SW480 (cell line): ENCODE results near the gene HYI.

Source experiments
- DNase-seq: peaks from one replicate; pipeline ENCODE4 v3.0.0-alpha.2; 2016; ENCODE audit warnings: low spot score

The HYI gene

DNA sequence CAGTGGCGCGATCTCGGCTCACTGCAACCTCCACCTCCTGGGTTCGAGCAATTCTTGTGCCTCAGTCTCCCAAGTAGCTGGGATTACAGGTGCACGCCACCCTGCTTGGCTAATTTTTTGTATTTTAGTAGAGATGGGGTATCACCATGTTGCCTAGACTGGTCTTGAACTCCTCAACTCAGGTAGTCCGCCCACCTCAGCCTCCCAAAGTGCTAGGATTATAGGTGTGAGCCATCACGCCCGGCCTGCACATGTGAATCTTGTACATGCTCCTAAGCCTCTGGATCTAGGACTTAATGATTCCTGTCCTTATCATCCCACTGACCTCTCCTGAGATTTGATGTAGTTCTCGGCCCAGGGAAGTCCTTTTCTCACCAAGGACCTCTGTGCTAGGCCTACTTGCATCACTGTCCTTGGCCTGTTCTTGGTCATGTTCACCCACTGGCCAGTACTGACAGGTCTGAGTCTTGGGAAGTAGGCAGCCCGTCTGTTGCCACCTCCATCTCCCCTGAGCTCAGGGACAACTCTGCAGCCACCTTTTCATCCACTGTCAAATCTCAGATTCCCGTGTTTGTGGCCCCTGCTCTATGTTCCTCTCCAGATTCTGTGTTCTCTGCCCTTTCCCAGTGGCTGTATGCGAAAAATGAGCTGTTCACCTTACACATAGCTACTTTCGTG lies 9.4 kb downstream of the HYI start:
- no peak for DNase-seq

DNA sequence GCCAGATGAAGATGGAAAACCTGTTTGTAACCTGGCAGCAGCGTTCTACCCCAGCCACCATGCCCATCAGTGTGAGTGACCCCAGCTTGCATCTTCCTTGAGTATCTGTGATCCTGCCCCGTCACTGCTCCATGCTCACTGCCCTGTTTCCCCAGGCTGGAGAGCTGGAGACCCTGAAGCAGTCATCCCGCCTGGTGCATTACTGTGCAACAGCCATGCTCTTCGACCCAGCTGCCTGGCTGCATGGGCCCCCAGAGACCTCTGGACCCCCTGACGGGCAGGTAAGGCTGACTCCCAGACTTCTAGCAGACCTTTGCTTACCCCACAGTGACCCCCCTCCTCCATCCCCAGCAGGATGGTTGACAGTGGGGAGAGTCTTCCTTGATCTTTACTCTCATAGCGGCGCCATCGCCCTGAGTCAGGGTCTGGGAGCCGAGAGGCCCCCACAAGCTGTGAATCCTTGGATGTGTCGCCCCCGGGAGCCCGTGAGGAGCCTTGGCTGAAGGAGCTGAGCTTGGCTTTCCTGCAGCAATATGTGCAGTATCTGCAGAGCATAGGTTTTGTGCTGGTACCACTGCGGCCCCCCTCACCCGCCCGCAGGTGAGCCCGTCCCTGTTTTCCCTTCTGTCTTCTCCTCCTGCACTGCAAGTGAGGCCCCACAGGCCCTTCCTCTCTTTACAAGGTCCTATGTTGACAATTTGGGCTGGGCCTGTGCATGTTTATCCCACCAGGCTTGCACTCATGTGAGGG lies 10.4 kb downstream of the HYI start:
- DNase-seq = no peak

DNA sequence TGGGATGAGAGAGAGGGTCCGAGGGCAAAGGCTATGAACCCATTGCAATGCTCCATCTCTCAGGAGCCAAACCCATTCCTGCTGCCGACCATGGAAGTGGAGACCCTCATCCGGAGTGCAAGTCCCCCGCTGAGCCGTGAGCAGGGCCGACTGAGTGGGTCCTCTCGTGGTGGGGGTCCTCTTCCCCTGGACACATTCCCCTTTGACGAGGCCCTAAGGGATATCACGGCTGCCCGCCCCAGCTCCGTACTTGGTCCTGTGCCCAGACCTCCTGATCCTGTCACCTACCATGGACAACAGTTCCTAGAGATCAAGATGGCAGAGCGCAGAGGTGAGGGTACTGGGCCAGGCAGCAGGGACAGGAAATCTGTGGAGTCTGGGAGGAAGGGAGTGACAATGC lies 11.0 kb downstream of the HYI start:
- DNase-seq = no peak

DNA sequence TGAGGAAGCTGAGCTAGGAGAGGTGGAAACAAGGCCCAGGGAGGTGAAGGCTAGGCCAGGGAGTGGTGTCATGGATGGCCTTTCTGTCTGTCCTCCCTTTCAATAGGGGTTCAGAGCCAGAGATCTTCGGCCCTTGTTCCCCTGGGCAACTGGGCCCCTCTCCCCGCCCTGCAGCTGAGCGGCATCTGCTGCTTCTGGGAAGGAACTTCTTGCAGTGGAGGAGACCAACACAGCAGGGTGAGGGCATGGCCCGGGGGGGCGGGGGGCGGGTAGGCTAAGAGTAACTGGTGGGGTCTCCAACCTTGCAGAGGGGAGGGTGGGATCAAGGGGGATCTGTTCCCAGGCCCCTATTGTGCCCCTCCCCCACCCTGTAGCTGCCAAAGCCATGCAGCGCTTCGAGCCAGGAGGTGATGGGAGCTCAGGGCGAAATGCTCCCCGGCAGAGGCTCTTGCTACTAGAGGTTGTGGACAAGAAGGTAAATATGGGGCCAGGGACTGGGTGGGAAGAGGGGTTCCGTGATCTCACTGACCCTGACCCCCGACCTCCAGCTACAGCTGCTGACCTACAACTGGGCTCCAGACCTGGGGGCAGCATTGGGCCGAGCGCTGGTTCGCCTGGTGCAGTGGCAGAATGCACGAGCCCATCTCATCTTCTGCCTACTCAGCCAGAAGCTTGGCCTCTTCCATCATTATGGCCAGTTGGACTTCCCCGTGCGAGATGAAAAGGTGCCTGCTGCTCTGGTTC lies 11.7 kb downstream of the HYI start:
- DNase-seq = no peak

DNA sequence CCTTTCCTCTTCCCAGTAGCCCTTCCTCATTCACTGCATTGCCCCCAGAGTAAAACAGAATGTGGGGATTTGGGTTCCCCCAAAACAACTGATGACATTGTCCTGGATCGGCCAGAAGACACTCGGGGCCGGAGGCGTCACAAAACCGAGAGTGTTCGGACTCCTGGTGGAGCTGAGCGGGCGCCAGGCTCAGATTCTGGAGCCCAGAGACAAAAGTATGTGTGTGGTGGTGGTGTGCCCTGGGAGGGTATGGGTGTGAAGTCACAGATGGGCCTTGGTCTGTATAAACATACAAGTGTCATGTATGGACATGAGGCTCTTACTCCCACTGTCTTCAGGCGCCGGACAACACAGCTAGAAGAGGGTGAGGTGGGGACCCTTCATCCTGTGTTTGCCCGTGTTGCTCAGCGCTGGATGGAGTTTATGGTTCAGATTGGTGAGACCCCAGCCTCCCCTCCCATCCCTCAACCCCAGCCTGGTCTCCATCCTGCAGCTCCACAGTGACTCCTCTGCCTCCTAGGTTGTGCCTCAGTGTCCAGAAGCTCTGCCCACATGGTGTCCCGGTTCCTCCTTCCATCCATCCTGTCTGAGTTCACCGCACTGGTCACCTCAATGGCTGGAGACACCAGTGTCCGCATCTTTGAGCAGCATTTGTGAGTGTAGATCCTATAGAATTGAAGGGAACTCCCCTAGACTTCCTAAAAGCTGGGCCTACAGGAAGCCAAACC lies 12.4 kb downstream of the HYI start:
- no peak for DNase-seq

DNA sequence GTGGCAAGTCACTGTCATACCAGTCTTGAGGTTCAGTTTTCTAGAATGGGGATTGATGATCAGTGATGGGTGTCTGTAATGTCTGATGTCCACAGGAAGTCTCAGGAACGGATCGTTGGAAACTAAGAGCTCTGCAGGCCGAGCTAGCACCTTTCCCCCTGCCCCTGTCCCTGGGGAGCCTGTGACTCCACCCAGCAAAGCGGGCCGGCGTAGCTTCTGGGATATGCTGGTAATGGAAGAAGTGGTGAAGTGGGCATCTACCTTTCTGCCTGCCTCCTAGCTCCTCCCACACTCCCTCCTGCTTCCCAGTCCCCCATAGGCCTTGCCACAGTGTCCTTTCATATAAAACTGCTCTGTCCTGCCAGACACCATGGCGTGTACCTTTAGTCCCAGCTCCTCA lies 13.4 kb downstream of the HYI start:
- DNase-seq = no peak

DNA sequence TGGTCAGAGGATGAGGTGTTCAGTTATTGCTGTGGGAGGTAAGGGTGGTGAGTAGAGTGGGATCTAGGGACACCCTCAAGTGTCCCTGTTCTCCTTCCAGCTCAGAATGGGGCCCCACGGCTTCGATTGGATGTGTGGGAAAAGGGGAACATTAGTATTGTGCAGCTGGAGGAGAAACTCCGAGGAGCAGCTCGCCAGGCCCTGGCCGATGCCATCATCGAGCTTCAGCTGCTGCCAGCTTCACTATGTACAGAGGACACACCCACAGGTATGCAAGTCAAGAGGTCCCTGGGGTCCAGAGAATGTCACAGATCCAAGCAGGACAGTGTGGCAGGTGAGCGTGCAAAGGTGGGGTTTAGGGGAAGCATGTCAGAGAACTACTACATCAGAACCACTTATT lies 13.9 kb downstream of the HYI start:
- DNase-seq = no peak

DNA sequence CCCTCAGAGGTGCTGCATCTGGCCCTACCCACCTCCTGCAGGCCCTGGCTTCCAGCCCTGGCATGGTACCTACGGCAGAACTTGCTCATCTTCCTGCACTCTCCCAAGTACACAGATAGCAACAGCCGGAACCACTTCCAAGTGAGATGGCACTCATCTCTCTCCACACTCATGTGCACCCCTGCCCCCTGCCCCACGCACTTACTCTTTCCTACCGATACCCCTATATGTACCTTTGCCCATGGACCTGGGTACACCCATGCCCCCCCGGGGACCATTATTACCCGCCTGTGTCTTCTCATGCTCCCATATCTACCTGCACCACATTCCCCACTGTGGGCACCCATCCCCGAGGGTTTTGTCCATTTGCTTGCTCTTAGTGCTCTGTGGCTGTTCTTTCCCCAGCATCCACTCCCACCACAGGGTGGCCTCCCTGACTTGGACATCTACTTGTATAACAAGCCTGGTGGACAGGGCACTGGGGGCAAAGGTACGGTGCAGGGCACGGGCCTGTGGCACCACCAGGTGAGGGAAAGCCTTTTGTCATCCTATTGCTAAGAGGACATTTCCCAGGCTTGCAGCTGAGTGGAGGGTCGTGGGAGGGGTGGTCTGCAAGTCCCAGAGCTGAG lies 14.7 kb downstream of the HYI start:
- no peak for DNase-seq

DNA sequence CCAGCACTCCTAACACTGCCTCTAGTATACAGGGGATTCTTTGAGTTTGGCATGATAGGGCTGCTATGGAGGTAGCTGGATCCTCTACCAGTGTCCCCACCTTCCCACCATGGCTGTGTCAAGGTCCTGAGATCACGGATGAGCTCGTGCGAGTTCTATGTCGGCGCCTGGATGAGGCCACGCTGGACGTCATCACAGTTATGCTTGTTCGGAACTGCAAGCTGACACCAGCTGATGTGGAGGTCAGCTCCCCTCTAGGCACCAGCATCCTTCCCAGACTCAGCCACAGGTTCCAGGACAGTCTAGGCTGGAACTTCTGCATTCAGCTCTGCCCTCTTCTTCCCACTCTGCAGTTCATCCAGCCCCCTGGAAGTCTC lies 15.2 kb downstream of the HYI start:
- DNase-seq = no peak

DNA sequence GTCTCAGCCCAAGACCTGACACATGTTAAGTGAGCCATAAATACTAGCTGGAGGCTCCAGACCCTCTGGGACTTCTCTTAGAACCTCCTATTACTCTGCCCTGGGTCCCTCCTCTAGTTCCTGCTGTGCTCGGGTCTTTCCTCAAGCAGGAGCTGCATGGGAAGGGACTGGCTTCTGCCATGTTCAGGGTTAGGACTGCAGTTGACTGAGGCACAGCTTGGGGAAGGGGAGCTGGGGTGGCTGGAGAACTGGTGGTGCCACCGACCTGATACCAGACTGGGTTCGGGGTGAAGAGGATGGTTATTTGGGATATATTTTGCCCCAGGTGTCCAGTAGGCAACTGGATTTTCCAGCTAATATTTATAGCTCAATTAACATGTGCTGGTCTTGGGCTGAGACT lies 15.7 kb downstream of the HYI start:
- DNase-seq = no peak

DNA sequence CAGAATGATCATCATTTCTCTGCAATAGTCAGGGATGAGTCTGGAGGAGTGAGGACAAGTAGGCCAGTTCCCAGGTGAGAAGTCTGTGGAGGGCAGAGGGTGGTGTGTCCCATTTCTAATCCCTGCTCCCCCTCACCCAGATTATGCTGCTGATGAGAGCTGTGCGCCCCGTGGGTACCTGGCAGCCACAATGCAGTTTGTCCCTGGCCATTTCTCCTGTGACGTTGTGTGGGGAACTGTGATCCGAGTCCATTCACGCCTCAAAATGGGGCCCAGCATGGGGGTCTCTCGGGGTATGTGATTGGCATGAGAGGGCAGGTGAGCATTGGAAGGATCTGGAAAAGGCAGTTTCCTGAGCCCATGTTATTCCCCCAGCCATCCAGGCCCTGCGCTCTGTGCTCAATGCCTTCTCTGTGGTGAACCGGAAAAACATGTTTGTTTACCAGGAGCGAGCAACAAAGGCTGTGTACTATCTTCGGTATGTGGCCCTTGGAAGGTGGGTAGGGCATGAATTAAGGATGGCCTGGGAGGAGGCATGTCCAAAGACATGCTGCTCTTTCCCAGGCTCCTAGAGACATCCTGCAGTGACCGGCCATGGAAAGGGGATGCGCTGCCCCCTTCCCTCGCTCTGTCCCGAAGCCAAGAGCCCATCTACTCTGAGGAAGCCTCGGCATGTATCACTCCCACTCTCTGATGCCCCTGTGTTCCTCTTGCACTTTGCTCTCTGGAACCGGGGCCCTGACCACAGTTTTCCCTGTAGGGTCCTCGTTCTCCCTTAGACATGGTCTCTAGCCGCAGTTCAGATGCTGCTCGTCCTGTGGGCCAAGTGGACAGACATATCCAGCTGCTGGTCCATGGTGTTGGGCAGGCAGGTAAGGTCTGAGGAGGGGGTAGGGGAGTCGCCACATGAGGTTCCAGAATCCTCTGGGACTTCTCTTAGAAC lies 16.4 kb downstream of the HYI start:
- no peak for DNase-seq

DNA sequence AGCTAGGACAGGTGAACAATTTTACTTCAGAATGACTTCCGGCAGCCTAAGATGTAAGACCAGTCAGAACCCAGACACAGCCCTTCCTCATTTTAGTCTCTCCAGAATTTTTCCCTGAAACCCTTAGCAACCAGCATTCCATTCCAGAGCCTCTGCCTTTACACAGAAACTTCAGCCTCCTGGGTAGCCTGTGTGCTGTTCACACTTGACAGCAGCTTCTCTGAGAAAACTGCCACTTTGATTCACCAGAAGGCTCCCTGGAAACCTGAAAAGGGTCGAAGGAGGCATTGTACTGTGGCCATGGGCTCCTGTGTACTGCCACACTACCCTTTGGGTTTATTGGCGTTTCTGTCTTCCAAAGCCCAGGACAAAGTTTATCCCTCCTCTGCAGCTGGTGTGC lies 17.4 kb downstream of the HYI start:
- no peak for DNase-seq

DNA sequence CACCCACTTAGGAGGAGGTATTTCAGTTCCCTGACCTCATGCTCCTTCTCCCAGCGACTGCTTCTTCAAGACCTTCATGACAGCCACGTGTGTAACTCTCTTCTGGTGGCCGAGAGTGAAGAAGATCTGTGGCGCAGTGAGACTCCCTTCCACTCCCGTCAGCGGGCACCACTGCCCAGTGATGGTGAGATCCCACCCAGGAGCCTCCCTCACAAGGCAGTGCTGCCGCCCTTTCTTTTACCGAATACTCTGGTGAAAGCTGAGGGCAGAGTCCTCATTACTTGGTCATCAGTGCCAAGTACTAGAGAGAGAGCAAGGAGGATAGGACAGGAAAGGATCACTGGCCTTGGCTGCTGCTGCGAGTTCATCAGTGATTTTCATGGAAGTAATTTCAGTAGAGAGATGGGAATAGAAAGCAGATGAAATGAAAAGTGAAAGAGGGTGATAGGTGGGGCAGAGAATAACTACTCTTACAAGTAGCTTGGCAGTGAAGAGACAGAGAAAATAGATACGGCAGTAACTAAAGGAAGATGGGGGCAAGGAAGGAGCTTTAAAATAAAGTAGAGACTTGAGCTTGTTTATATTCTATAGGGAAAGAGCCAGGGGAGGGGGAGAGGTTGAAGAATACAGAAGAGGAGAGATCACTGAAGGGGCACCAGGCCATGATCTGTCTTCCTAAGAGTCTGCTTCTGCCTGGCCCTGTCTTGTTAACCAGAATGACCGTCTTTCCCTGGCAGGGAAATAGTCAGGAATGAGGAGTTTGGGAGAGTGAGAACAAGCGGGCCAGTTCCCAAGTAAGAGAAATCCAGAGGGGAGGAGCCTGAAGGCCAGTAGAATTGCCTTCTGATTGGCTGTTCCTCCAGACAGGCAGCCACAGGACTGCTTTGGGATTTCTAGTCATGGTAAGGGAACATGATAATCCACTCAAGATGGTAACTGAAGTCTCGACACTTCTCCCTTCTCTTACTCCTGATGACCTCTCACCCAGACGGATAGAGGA lies 18.3 kb downstream of the HYI start:
- DNase-seq = no peak

DNA sequence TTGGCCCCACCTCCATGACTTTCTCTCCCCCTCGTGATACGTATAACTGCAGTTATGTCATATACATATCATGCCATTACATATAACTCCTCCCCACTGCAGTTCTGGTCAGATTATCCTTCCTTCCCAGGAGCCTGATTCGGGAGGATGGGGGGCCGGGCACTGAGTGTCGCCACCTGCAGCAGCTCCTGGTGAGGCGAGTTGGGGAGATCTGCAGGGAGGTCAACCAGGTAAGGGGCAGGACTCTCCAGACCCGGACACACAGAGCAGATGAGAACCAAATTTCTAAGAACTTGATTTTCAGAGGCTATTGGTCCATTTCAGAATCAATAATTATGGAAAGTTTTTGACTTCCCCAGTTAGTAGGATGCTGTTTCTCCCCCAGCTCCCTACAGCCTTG lies 19.5 kb downstream of the HYI start:
- DNase-seq = no peak

DNA sequence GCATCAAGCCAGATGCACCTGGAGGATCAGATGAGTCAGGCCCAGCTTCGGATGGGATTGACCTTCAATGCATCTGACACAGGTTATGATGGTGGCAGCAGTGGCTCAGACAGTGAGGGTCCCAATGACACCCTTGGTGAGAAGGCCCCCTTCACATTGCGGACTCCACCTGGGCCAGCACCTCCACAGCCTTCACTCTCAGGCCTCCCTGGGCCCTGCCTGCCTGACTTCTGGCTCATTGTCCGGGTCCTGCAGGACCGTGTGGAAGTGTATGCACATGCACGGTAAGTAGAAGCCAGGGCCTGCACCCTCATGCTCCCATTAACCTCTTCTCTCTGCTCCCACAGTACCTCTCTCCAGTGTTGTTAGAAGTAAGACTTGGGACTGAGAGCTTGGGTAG lies 20.8 kb downstream of the HYI start:
- no peak for DNase-seq

DNA sequence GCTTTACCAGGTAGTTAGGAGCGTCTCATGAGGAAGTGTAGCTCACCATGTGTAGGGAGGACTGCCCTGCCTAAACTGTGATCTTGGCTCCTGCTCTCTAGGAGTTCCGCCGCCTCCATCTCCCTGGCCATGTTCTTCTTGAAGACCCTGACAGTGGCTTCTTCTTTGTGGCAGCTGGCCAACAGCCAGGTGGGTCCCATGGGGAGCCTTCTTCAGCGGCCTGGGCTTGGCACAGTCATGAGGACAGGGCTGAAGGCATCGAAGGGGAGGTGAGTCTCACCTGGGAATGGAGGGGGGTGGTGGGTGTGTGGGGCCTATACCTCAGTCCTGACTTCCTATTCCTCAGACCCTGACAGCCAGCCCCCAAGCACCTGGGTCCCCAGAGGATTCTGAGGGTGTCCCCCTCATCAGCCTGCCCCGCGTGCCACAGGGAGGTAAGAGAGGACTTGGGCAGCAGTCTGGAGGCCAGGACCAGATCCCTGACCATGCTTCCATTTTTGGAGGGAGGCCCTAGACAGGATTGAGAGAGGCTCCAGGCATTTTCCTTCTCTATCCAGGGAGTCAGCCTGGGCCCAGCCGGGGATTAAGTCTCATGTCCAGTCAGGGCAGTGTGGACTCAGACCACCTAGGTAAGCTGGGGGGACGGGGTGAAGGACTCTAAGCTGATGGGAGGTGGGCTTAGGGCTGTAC lies 21.4 kb downstream of the HYI start:
- no peak for DNase-seq

DNA sequence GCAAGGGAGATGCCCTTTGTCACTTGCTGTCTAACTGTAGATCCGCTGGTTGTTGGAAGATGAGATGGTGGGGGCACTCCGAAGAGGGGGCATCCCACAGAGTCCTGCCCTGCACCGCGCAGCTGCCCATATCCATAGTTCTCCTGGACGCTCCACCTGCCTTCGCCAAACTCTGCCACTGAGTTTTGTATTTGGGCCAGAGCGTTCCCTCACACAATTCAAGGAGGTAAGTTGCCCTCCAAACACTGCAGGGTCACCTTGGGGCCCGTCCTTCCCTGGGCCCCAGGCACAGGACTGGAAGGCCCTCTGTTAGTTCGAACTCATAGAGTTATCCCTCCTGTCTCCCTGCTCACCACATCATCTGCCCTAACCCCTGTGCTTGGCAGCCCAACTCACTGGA lies 22.1 kb downstream of the HYI start:
- no peak for DNase-seq

DNA sequence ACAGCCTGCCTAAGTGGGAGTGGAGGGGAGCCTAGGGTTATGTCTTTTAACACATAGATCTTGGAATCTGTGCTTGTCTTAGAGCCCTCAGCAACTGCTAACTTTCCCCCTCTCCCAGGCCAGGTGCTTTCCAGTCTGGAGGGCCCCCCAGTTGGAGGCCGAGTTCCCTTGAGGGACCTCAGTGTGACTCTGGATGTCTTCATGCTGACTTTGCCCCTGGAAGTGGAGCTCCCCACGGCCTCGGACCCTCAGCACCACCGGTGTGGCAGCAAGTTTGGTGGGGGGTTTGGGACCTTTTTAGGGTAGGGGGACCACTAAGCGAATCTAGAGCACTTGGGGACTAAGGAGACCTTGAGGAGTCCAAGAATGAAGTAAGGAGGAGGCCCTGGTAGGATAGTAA lies 22.9 kb downstream of the HYI start:
- DNase-seq = no peak

DNA sequence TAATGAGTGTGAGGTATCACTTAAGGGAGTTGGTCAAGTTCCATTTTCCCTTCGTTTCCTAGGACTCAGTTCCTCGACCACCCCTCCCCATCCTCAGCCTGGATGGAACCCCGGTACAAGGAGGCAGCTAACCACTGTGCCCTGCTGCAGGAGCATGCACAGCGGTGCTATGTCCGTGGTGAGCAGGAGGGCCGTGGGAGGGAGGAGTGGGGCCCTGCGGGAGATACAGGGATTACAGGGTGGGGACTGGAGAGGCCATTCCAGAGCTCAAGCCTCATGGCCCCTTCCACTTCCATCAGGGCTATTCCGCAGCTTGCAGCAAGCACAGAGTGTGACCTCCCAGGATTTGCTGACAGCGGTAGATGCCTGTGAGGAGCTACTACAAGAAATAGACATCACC lies 25.8 kb downstream of the HYI start:
- DNase-seq = no peak
